Renal cortical epithelial cell (primary cell): ENCODE results near the gene PAX3. TPM values are rescaled to one million over a fixed set of nuclear protein-coding genes. Genes with fewer than 3 reads are reported as not detected.

Experiments
- DNase-seq: peaks from one replicate; pipeline ENCODE4 v3.0.0-alpha.2; 2011; ENCODE audit warnings: low read depth
- total RNA-seq: library from RNA; depleted of rRNA; stranded (reverse); fragments of >200 nt; gene quantifications from 2 replicates; pipeline ENCODE4 v1.2.3, GENCODE V29; 2014

Gene PAX3
- total RNA-seq, 1 donor from 2014 or later = not detected

- DNase-seq = no peak
These were observed 1.7 kb downstream of the PAX3 start for GRCh38 chr2:222296911-222297599.

DNA sequence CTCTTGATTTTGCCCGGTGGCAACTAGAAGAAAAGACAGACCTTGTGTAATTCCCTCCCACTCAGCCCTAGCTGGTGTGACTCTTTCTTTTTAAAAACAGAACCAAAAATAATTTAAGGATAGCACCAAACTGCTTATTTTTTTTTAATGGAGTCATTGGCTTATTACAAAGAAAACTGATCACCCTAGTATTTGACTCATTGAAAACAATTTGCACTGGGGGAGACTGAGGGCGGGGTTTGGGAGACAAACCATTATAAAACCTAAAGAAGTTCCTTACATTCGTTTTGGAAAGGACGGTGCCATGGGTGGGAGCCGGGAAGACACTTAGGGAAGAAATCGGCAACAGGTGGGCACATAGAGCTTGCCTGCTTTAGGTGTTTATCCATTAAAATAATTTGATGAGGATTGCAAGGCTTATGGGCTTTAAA, 2.5 kb downstream of the PAX3 start:
- DNase-seq = no peak

DNA sequence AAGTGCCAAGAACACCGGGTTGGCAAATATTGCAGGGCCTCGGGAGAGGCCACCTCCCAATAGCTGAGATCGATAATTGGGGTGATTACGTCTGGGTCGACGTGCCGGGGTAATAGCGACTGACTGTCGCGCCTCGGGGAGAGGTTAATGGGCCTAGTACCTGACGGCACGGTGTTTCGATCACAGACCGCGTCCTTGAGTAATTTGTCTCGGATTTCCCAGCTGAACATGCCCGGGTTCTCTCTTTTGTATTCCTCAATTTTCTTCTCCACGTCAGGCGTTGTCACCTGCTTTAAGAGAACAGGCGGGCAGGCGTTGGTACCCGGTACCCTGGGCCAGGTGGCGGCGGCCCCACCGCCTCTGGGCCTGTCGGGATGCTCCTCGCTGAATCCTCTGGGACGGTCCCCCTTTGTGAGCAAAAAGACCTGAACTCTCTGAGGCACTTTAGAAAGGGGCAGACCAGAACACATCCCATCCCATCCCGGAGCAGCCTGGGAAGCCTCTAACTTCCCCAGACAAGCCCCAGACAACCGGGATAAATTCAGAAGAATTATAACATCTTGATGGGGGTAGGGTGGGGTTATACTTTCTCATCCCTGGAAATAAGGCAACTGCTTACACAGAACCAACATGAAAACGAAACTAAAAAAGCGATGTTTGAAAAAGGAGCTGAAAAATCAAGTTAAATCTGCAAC, 3.3 kb downstream of the PAX3 start:
- no peak for DNase-seq

- no peak for DNase-seq
These were observed 3.8 kb downstream of the PAX3 start for GRCh38 chr2:222294996-222295367.

GRCh38 chr2:222293660-222294630, 4.9 kb downstream of the PAX3 start:
- DNase-seq = no peak

DNA sequence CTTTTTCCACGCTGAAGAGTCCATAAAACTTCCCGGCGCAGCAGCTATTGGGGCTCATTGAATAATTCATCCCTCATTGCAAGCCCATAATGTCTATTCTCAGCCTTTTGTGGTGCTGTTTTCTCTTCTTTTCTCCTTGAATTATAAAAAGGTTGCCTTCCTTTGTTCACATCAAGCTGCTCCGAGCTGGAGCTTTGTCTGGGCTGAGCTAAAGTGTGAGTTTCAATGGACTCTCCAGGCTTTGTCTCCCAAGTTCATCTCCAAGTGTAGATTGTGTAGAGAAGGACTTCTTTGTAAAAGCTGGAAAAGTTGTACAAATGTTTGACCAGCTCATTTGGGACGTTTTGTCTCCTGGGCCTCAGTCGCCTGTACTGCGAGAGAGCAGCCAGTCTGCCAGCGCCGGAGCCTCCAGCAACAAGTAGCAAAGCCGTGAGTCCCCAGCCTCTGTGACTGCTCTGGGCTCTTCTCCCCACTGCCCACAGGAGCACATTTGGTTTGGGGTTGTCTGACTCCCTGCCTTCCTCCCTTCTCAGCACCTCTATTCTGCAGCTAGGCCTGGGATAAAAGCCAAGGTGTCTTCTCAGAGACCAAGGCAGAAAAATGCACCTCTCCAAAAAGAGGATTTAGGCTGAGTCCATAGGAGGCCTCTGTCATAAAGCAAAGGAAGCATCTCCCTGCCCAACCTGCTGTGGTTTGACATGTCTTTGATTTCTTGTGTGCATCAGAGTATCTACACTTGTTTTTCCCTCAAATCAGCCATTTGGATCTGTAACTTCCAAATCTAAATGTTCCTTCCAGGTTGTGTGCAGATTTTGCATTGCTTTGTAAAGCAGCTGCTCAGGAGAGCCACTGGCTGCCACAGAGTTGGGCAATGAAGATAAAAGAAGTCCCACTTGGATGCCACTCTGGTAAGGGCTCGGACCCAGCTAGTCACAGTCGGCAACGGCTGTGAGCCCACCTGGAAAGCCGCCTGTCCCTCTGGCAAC, 6.4 kb downstream of the PAX3 start:
- DNase-seq = no peak

DNA sequence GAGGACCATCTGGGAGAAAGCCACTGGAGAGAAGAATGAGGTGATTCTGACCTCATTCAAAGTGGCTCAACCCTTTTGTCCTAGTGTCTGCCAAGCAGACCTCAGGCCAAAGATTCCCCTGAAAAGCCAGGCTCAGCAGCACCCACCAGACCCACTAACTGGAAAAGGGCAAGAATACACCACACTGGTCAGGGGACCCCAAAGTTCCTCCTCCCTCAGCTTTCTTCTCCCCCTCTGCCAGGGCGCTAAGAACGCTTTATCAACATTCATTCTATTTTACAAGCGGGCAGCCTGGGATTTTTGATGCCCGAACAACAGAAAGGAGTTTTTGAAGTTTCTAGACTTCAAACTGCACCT, 7.3 kb downstream of the PAX3 start:
- DNase-seq = no peak

- no peak for DNase-seq
These were observed 7.9 kb downstream of the PAX3 start for GRCh38 chr2:222290736-222291484.

DNA sequence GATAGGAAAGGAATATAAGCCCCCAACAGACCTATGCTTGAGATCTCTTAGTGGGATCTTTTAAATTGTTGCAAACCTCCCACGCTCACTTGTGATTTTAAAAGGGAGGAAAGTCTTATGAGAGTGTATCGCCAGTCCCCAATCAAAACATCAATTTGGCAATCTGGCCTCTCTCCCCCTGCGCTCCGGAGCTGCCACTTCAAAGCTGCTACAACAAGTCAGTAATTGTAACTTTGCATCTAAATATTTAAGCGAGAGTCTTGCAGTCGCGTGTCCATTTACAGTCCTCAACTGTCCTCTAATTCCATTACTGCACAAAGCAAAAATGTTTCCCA, 8.4 kb downstream of the PAX3 start:
- no peak for DNase-seq

GRCh38 chr2:222289278-222290160, 9.3 kb downstream of the PAX3 start:
- DNase-seq = no peak

DNA sequence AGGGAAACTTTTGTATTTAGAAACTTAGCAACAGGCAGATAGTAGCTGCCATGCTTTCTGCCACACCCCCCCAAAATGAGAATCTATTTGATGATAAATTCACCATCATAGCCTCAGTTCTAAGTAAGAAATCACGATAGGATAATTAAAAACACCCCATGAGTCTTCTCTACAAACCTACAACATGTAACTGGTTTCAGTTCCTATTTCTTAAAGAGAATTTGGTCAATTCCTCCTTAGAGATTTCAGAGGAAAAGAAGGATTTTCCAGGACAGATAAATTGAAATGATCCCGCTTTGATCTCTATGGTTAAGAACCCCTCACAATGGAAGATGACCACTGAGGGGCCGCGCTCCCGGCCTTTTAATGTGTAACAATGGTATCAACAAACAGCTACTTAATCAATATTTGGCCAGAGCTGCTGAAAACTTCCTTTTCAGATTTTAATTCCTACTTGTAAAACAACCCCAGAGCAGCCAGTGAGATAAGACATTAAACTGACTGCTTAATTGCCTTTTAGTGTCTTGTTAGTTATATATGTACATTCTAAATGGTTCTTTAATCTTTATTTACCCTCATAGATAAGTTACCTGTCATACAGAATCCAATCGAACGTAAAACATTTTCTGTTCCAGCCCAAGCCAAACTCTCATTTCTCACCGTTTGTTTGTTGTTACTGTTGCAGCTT, 10.1 kb downstream of the PAX3 start:
- DNase-seq = no peak

DNA sequence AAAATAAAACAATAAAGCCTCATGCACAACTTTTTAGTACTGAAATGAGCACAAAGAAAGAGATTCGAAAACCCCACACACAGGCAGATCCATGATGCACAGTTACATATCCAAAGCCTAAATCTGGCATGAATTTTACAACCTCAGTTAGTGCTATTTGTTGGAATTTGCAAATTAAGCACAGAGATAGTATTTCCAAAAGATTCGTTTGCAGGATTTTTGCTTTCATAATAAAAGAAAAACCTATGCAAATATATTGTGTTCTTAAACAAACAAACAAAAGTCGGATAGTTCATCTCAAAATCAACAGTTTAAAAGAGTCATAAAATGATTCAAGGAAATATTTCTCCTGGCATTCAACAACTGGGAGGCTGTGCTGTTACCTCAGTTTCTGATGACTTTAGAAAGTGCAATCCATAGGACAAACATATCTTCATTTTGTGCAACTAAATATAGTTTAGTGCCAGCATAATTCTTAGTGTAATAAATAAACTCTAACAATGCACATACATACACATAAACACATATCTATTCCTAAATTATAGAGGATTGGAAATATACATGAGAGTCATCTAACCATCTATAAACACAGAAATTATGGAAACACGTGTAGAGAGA, 10.8 kb downstream of the PAX3 start:
- DNase-seq = no peak

- DNase-seq = no peak
These were observed 14.3 kb downstream of the PAX3 start for GRCh38 chr2:222284466-222284865.

DNA sequence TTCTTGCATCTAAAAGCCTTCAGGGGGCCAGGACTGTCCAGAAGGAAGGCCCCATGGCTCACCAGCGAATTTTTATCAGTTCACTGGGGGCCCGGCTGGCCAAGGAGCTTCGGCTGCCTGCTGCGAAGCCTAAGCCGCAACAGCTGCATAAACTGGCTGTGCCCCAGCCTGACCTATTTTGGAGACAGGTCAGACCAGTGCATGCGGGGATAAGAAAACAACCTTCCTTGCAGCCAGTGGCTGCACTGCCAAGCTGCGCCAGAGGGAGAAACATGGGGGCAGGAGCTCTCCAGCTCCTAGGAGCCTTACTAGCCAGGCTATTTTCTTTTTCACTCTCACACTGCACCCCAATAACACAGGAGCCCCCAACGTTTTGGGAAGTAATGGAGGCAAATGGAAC, 15.2 kb downstream of the PAX3 start:
- DNase-seq = no peak

- no peak for DNase-seq
These were observed 17.3 kb downstream of the PAX3 start for GRCh38 chr2:222281506-222281905.

- DNase-seq = no peak
These were observed 18.0 kb downstream of the PAX3 start for GRCh38 chr2:222280795-222281194.

DNA sequence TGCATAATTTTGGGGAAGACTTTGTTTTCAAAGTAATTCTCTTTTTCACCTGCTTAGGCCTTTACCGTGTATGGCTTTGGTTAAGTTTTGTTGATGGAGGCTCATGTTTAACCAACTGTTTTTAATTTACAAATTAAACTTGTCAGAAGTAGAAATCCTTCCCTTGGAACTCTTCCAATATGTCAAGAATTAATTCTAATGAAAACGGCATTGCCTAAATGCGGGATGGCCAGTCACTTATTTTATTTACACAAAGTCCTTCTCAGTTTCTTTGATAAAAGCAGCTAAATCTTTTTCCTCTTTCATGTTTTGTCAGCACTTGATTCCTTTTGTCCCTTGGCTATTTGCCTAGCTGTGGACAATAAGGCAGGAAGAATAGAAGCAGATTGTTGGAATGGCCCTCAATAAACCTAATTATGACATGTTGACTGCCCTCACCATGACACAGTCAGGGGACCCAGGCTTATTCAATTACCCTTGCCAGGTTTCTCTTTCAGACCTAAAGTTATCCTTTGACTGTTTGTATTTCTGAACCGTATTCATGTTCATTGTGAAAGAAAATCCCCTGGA, 26.3 kb downstream of the PAX3 start:
- DNase-seq = no peak

DNA sequence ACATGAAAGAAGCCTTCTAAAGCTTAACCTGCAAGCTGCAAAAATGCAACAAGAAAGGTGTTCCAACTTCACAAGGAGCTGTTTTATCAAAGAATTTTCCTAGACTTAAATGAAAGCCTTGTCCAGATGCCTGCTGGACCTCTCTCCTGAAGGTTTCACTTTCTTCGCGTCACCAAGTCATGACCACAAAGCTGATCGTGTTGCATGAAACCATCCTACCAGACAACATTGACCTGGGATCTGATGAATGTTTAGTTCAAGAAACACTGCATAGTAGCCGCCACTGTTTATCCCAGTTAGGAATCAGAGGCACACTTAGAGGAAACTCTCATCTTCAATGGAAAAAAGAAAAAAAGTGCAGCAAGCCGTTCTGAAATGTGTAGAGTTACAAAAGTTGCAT, 26.9 kb downstream of the PAX3 start:
- DNase-seq = no peak
